ENCODE data around the gene IL17D.
"Not testable (repeated sequence)": the region's sequence is repeated elsewhere in the genome, so short reads cannot be mapped to it uniquely, and the experiment has no call there.

Gene IL17D

DNA sequence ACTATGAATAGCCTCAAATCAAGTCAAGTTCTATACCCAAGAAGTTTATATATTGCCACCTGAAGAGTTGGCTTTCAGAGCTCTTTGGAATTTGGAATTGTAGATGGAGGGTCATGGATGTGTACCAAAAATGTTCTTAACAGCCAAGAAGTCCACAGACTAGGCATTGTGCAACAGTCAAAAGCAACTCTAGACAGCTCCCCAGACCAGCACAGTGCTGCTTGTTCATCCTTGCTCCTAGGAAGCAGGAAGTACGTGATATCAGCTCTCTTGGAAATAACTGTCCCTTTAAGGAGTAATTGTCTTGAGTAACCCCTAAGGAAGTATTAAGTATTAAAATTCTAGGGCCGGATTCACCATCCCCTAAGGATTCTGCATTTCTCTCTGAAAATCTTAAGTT lies 30.7 kb upstream of the IL17D start:
- no CpG with 5 or more reads among the region's 2 CpGs for WGBS (ENCODE audit: extremely low coverage, insufficient coverage, insufficient read length)
- no peak overlapping the region for H2BK5ac ChIP-seq (ENCODE audit: low read depth, low read length, poor library complexity)
- H4K12ac ChIP-seq (ENCODE audit: low read depth, low read length): no peak overlapping the region
- H2BK12ac ChIP-seq (ENCODE audit: low read length): no peak overlapping the region
- H4K91ac ChIP-seq (ENCODE audit: low read depth, low read length): no peak overlapping the region
- H3K9ac ChIP-seq (ENCODE audit: low read length): no peak overlapping the region
- no peak overlapping the region for H3K14ac ChIP-seq (ENCODE audit: low read length)
- H3K79me2 ChIP-seq (ENCODE audit: control insufficient read depth, insufficient read depth, low read length, poor library complexity): no peaks in the 10 kb centered on the region
- H3K23ac ChIP-seq (ENCODE audit: low read length): no peak overlapping the region
- DNase-seq: no peak
- no peak overlapping the region for H3K27ac ChIP-seq (ENCODE audit: low read depth, low read length)
- no peaks in the 10 kb centered on the region for H3K9me3 ChIP-seq (ENCODE audit: insufficient read depth, low read depth, low read length)
- no peaks in the 10 kb centered on the region for H3K27me3 ChIP-seq (ENCODE audit: insufficient read depth, low read length)
- no peaks in the 10 kb centered on the region for H3K36me3 ChIP-seq (ENCODE audit: control insufficient read depth in 1 of 2, insufficient read depth in 2 of 2, low read length in 2 of 2)
- no peak overlapping the region for H3K4ac ChIP-seq (ENCODE audit: low read depth, low read length)
- no peak overlapping the region for H2AK5ac ChIP-seq (ENCODE audit: low read length)
- no peak overlapping the region for H2BK120ac ChIP-seq (ENCODE audit: insufficient read depth, low read length, poor library complexity)
- H3K4me2 ChIP-seq (ENCODE audit: low read length): no peak overlapping the region
- no peak overlapping the region for H2AFZ ChIP-seq (ENCODE audit: insufficient read depth, low read length, poor library complexity)
- no peak overlapping the region for H3K4me3 ChIP-seq (ENCODE audit: low read depth, low read length)
- H3K79me1 ChIP-seq (ENCODE audit: low read length): no peaks in the 10 kb centered on the region
- H4K8ac ChIP-seq (ENCODE audit: low read depth, low read length): no peak overlapping the region
- no peak overlapping the region for H3K18ac ChIP-seq (ENCODE audit: low read length)
- no peaks in the 10 kb centered on the region for H3K4me1 ChIP-seq (ENCODE audit: control insufficient read depth in 1 of 2, insufficient read depth in 2 of 2, low read length in 2 of 2)

DNA sequence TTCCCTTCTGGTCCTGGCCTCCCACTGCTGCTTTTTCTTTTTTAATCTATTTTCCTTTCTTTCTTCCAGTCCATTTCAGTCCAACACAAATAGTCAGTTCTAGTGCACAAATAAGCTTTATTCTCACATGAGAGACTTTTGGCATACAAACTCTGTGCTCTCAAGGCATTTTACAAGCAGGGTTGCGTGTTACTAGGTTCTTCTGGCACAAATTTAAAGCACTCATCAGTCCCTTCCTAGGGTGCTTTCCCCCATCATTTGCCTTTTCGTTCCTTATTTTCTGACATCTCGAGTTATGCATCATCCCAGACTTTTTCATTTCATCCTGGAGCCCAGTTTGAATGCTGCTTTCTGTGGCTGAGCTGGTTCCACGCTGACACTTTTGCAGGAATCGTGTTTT lies 29.8 kb upstream of the IL17D start:
- Histone ChIP-seq H3K79me2 (ENCODE audit: control insufficient read depth, insufficient read depth, low read length, poor library complexity) (no peaks in the 10 kb centered on the region), H3K9ac (ENCODE audit: low read length) (no peak overlapping the region), H2BK12ac (ENCODE audit: low read length) (no peak overlapping the region), H3K4me3 (ENCODE audit: low read depth, low read length) (no peak overlapping the region), H3K4me2 (ENCODE audit: low read length) (no peak overlapping the region), H3K18ac (ENCODE audit: low read length) (no peak overlapping the region), H4K8ac (ENCODE audit: low read depth, low read length) (no peak overlapping the region), H3K79me1 (ENCODE audit: low read length) (peaks cover 2% of the 10 kb centered on the region), H3K9me3 (ENCODE audit: insufficient read depth, low read depth, low read length) (no peaks in the 10 kb centered on the region), H2BK120ac (ENCODE audit: insufficient read depth, low read length, poor library complexity) (no peak overlapping the region), H3K27me3 (ENCODE audit: insufficient read depth, low read length) (no peaks in the 10 kb centered on the region), H2AFZ (ENCODE audit: insufficient read depth, low read length, poor library complexity) (no peak overlapping the region), H4K91ac (ENCODE audit: low read depth, low read length) (no peak overlapping the region), H4K12ac (ENCODE audit: low read depth, low read length) (no peak overlapping the region), H3K14ac (ENCODE audit: low read length) (no peak overlapping the region), H2BK5ac (ENCODE audit: low read depth, low read length, poor library complexity) (no peak overlapping the region), H2AK5ac (ENCODE audit: low read length) (no peak overlapping the region), H3K36me3 (ENCODE audit: control insufficient read depth in 1 of 2, insufficient read depth in 2 of 2, low read length in 2 of 2) (no peaks in the 10 kb centered on the region), H3K4ac (ENCODE audit: low read depth, low read length) (no peak overlapping the region), H3K27ac (ENCODE audit: low read depth, low read length) (no peak overlapping the region), H3K23ac (ENCODE audit: low read length) (no peak overlapping the region), H3K4me1 (ENCODE audit: control insufficient read depth in 1 of 2, insufficient read depth in 2 of 2, low read length in 2 of 2) (peaks cover 0 to 5% of the 10 kb centered on the region in 2 experiments)
- WGBS (ENCODE audit: extremely low coverage, insufficient coverage, insufficient read length): no CpG with 5 or more reads among the region's 5 CpGs
- no peak for DNase-seq

DNA sequence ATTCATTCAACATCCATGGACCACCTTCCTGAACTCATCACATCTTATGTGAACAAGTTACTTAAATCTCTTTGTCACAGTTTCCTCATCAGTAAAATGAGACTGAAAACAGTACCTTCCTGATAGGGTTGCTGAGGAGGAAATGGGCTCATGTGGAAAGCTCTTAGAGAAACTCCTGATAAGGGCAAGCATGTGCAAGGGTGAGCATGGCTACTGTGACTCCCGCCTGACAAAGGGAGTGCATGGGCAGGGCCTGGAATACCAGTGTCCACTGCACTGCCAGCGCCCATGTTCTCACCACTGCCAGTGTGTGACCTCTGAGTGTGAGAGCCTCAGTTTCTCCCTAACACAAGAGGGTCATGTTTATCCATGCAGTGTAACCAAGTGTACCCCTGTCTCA lies 27.3 kb upstream of the IL17D start:
- Histone ChIP-seq H2BK5ac (ENCODE audit: low read depth, low read length, poor library complexity) (no peak overlapping the region), H3K4me1 (ENCODE audit: control insufficient read depth in 1 of 2, insufficient read depth in 2 of 2, low read length in 2 of 2) (peaks cover 0 to 8% of the 10 kb centered on the region in 2 experiments), H3K79me2 (ENCODE audit: control insufficient read depth, insufficient read depth, low read length, poor library complexity) (no peaks in the 10 kb centered on the region), H3K14ac (ENCODE audit: low read length) (no peak overlapping the region), H2AK5ac (ENCODE audit: low read length) (no peak overlapping the region), H3K36me3 (ENCODE audit: control insufficient read depth in 1 of 2, insufficient read depth in 2 of 2, low read length in 2 of 2) (no peaks in the 10 kb centered on the region), H3K4me2 (ENCODE audit: low read length) (no peak overlapping the region), H3K27ac (ENCODE audit: low read depth, low read length) (no peak overlapping the region), H3K4me3 (ENCODE audit: low read depth, low read length) (no peak overlapping the region), H4K8ac (ENCODE audit: low read depth, low read length) (no peak overlapping the region), H3K4ac (ENCODE audit: low read depth, low read length) (no peak overlapping the region), H3K23ac (ENCODE audit: low read length) (no peak overlapping the region), H4K12ac (ENCODE audit: low read depth, low read length) (no peak overlapping the region), H2BK120ac (ENCODE audit: insufficient read depth, low read length, poor library complexity) (no peak overlapping the region), H3K79me1 (ENCODE audit: low read length) (peaks cover 2% of the 10 kb centered on the region), H3K9ac (ENCODE audit: low read length) (no peak overlapping the region), H4K91ac (ENCODE audit: low read depth, low read length) (no peak overlapping the region), H3K27me3 (ENCODE audit: insufficient read depth, low read length) (no peaks in the 10 kb centered on the region), H3K18ac (ENCODE audit: low read length) (no peak overlapping the region), H3K9me3 (ENCODE audit: insufficient read depth, low read depth, low read length) (no peaks in the 10 kb centered on the region), H2AFZ (ENCODE audit: insufficient read depth, low read length, poor library complexity) (no peak overlapping the region), H2BK12ac (ENCODE audit: low read length) (no peak overlapping the region)
- no peak for DNase-seq
- no CpG with 5 or more reads among the region's 2 CpGs for WGBS (ENCODE audit: extremely low coverage, insufficient coverage, insufficient read length)

DNA sequence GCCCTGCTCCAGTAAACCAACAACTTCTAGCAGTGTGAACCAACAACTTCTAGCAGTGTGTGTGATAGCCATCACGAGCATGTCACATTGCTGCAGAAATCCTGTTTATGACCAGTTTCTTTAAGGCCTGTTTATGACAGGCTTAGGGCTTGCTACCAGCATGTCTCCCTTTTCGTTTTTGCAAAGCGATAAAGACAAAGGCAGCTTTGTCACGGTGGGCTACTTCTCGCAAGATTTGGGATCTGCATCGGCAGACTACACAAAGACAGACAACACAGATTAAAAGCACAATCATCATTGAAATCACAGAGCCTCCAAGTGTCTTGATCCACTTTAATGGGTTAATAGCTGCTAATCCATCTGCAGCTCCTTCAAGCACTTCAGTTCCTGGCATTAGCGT lies 24.9 kb upstream of the IL17D start:
- H3K27me3 ChIP-seq (ENCODE audit: insufficient read depth, low read length); H3K36me3 ChIP-seq (ENCODE audit: control insufficient read depth in 1 of 2, insufficient read depth in 2 of 2, low read length in 2 of 2); H3K14ac ChIP-seq (ENCODE audit: low read length); H2BK12ac ChIP-seq (ENCODE audit: low read length); H3K9ac ChIP-seq (ENCODE audit: low read length); H3K9me3 ChIP-seq (ENCODE audit: insufficient read depth, low read depth, low read length); H2AK5ac ChIP-seq (ENCODE audit: low read length); H4K8ac ChIP-seq (ENCODE audit: low read depth, low read length); H3K27ac ChIP-seq (ENCODE audit: low read depth, low read length); H3K79me1 ChIP-seq (ENCODE audit: low read length); H2AFZ ChIP-seq (ENCODE audit: insufficient read depth, low read length, poor library complexity); H4K12ac ChIP-seq (ENCODE audit: low read depth, low read length); H3K4ac ChIP-seq (ENCODE audit: low read depth, low read length); H2BK120ac ChIP-seq (ENCODE audit: insufficient read depth, low read length, poor library complexity); H3K18ac ChIP-seq (ENCODE audit: low read length); H3K4me2 ChIP-seq (ENCODE audit: low read length); H3K4me3 ChIP-seq (ENCODE audit: low read depth, low read length); H3K79me2 ChIP-seq (ENCODE audit: control insufficient read depth, insufficient read depth, low read length, poor library complexity); H3K23ac ChIP-seq (ENCODE audit: low read length); H4K91ac ChIP-seq (ENCODE audit: low read depth, low read length); H3K4me1 ChIP-seq (ENCODE audit: control insufficient read depth in 1 of 2, insufficient read depth in 2 of 2, low read length in 2 of 2); H2BK5ac ChIP-seq (ENCODE audit: low read depth, low read length, poor library complexity): not testable (repeated sequence)
- peak; percentile 43 to 73 for DNase-seq
- no CpG with 5 or more reads among the region's 7 CpGs for WGBS (ENCODE audit: extremely low coverage, insufficient coverage, insufficient read length)
